ENCODE measurements around the gene TRAF1.

TRAF1 gene

GRCh38 chr9:120885457-120885856 lies 41.1 kb downstream of the TRAF1 start:
- no peak for TF ChIP-seq CTCF (IDR thresholded peaks at IDR 0.05)

- TF ChIP-seq CTCF (IDR thresholded peaks at IDR 0.05), result no peak
Measured at GRCh38 chr9:120883608-120883996, 43.0 kb downstream of the TRAF1 start.

- TF ChIP-seq CTCF (IDR thresholded peaks at IDR 0.05), result no peak
Measured at GRCh38 chr9:120882935-120883607, 43.5 kb downstream of the TRAF1 start.

GRCh38 chr9:120879446-120879845 lies 47.1 kb downstream of the TRAF1 start:
- TF ChIP-seq CTCF (IDR thresholded peaks at IDR 0.05), result no peak

- TF ChIP-seq CTCF (IDR thresholded peaks at IDR 0.05), result no peak
Measured at GRCh38 chr9:120878188-120879130, 48.1 kb downstream of the TRAF1 start.

- peak; percentile 15; the same call in 1 of the 2 replicates for TF ChIP-seq CTCF (IDR thresholded peaks at IDR 0.05)
Measured at GRCh38 chr9:120877276-120878034, 49.1 kb downstream of the TRAF1 start.

- TF ChIP-seq CTCF (IDR thresholded peaks at IDR 0.05), result no peak
Measured at GRCh38 chr9:120876842-120877240, 49.8 kb downstream of the TRAF1 start, which contains the start of gene PHF19. Gene PHF19, minus strand, starts transcription at chr9:120877188. Its CDS starts 2,447 bp downstream, at chr9:120874741.
